Stimulated activated CD4-positive, alpha-beta T cell treated with anti-CD3 and anti-CD28 coated beads, Interleukin-4, amount 100 ng/mL, for 4 hours (primary cell): ENCODE results near the gene DEPP1.

Experiments
- DNase-seq, 2 experiments: peaks; one replicate each; pipeline ENCODE4 v3.0.0-alpha.2; 2020

Gene DEPP1

GRCh38 chr10:44965651-44966097 lies 12.9 kb downstream of the DEPP1 start:
- DNase-seq = no peak

GRCh38 chr10:44965104-44965503 lies 13.5 kb downstream of the DEPP1 start:
- no peak for DNase-seq

GRCh38 chr10:44963772-44964633 lies 14.6 kb downstream of the DEPP1 start:
- DNase-seq = no peak

GRCh38 chr10:44962870-44963738 lies 15.5 kb downstream of the DEPP1 start:
- DNase-seq = no peak

- DNase-seq = no peak
Measured at GRCh38 chr10:44961931-44962750, 16.5 kb downstream of the DEPP1 start.

- DNase-seq = no peak
Measured at GRCh38 chr10:44961230-44961571, 17.4 kb downstream of the DEPP1 start.

- DNase-seq = no peak
Measured at GRCh38 chr10:44960482-44961229, 18.0 kb downstream of the DEPP1 start.

GRCh38 chr10:44960088-44960460 lies 18.5 kb downstream of the DEPP1 start:
- no peak for DNase-seq

GRCh38 chr10:44959247-44960087 lies 19.1 kb downstream of the DEPP1 start, which contains the start of gene RASSF4:
Gene RASSF4, plus strand, starts transcription at chr10:44959802. Its CDS starts 10,401 bp downstream, at chr10:44970203.
- DNase-seq = peak; percentile 87 to 92

- DNase-seq = no peak
Measured at GRCh38 chr10:44958898-44959246, 19.7 kb downstream of the DEPP1 start.

GRCh38 chr10:44958196-44958897 lies 20.3 kb downstream of the DEPP1 start:
- DNase-seq = no peak

GRCh38 chr10:44956717-44957706 lies 21.6 kb downstream of the DEPP1 start:
- no peak for DNase-seq

- DNase-seq = no peak
Measured at GRCh38 chr10:44956226-44956625, 22.4 kb downstream of the DEPP1 start.

GRCh38 chr10:44955413-44956070 lies 23.1 kb downstream of the DEPP1 start:
- no peak for DNase-seq

GRCh38 chr10:44954962-44955361 lies 23.6 kb downstream of the DEPP1 start:
- no peak for DNase-seq

GRCh38 chr10:44954042-44954441 lies 24.6 kb downstream of the DEPP1 start:
- no peak for DNase-seq

GRCh38 chr10:44952779-44953231 lies 25.8 kb downstream of the DEPP1 start:
- no peak for DNase-seq

- DNase-seq = no peak
Measured at GRCh38 chr10:44951576-44952226, 26.9 kb downstream of the DEPP1 start.
